ENCODE measurements around the gene FUZ.

The FUZ gene

GRCh38 chr19:49855676-49856573 is 42.8 kb upstream of the FUZ start:
- Histone ChIP-seq H3K36me3 (replicated peaks in 1 of 2; ENCODE audit: control insufficient read depth in 2 of 2, insufficient read depth in 2 of 2, low read length in 2 of 2) (peaks cover 67 to 89% of the 10 kb centered on the region in 2 donors), H3K27ac (replicated peaks; ENCODE audit: low read length) (no peak overlapping the region)

DNA sequence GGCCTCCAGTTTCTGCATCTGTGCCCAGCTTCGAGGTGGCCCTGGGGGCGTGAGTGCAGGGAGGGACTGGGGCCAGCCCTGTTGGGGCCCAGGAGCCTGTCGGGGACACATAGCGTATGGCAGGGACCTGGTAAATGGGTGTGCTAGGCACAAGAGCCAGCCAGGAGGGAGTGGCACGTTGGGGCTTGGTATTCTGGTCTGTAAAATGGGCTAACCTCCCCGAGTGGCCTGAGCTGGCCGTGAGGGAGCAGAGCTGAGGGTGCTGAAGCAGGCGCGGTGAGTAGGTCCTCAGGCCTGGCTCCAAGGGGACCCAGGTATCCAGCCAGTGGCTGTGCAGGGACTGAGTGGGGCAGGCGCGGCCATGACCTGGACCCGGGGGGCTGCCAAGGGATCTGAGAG is 42.2 kb upstream of the FUZ start:
- Histone ChIP-seq H3K4me3 (ENCODE audit: low read length in 2 of 2) (no peak overlapping the region), H3K36me3 (replicated peaks in 1 of 2; ENCODE audit: control insufficient read depth in 2 of 2, insufficient read depth in 2 of 2, low read length in 2 of 2) (peaks cover 60 to 83% of the 10 kb centered on the region in 2 donors), H3K4me1 (ENCODE audit: control insufficient read depth in 2 of 2, insufficient read depth in 1 of 2, low read depth in 1 of 2, low read length in 2 of 2) (peaks cover 9 to 15% of the 10 kb centered on the region in 2 donors), H3K23ac (ENCODE audit: low read depth, low read length, poor library complexity) (peak overlapping the region; percentile 50), H3K9me3 (replicated peaks in 1 of 2; ENCODE audit: control insufficient read depth in 2 of 2, insufficient read depth in 1 of 2, low read depth in 1 of 2, low read length in 2 of 2) (no peaks in the 10 kb centered on the region), H3K14ac (ENCODE audit: low read length) (no peak overlapping the region), H4K91ac (ENCODE audit: low read depth, low read length, poor library complexity) (no peak overlapping the region), H3K18ac (ENCODE audit: low read length) (no peak overlapping the region), H3K4ac (ENCODE audit: low read length) (no peak overlapping the region), H2BK120ac (ENCODE audit: low read depth, low read length) (no peak overlapping the region), H3K9ac (ENCODE audit: low read depth, low read length, poor library complexity) (no peak overlapping the region), H2BK12ac (ENCODE audit: low read length) (no peak overlapping the region), H2AFZ (ENCODE audit: low read length) (no peak overlapping the region), H3K27ac (replicated peaks; ENCODE audit: low read length) (no peak overlapping the region), H2AK5ac (ENCODE audit: low read depth, low read length) (no peak overlapping the region), H3K27me3 (ENCODE audit: control insufficient read depth in 3 of 3, insufficient read depth in 3 of 3, low read depth in 1 of 3, low read length in 3 of 3) (no peaks in the 10 kb centered on the region), H4K8ac (ENCODE audit: low read depth, low read length) (peak overlapping the region; percentile 6), H2BK15ac (ENCODE audit: low read length) (no peak overlapping the region), H3K4me2 (ENCODE audit: insufficient read depth, low read length, poor library complexity, severe bottlenecking) (no peak overlapping the region), H3K79me1 (ENCODE audit: low read depth, low read length) (peaks cover 26% of the 10 kb centered on the region), H2BK5ac (ENCODE audit: low read length) (peak overlapping the region; percentile 32)
- WGBS, 2 donors (ENCODE audit: extremely low coverage in 2 of 2, insufficient read length in 2 of 2, insufficient replicate concordance in 1 of 2): no CpG with 5 or more reads among the region's 12 CpGs
- DNase-seq (ENCODE audit: low spot score): no peak

More at GRCh38 chr19:49855676-49856573, 42.8 kb upstream of the FUZ start:
- Histone ChIP-seq H2BK120ac (ENCODE audit: low read depth, low read length) (no peak overlapping the region), H3K4me2 (ENCODE audit: insufficient read depth, low read length, poor library complexity, severe bottlenecking) (no peak overlapping the region), H3K4ac (ENCODE audit: low read length) (no peak overlapping the region), H3K14ac (ENCODE audit: low read length) (no peak overlapping the region), H2AK5ac (ENCODE audit: low read depth, low read length) (no peak overlapping the region), H2BK12ac (ENCODE audit: low read length) (no peak overlapping the region), H3K18ac (ENCODE audit: low read length) (no peak overlapping the region), H3K9ac (ENCODE audit: low read depth, low read length, poor library complexity) (peak overlapping the region; percentile 60), H3K9me3 (replicated peaks in 1 of 2; ENCODE audit: control insufficient read depth in 2 of 2, insufficient read depth in 1 of 2, low read depth in 1 of 2, low read length in 2 of 2) (no peaks in the 10 kb centered on the region), H2BK15ac (ENCODE audit: low read length) (no peak overlapping the region), H4K91ac (ENCODE audit: low read depth, low read length, poor library complexity) (no peak overlapping the region), H3K23ac (ENCODE audit: low read depth, low read length, poor library complexity) (peak overlapping the region; percentile 97), H3K4me1 (ENCODE audit: control insufficient read depth in 2 of 2, insufficient read depth in 1 of 2, low read depth in 1 of 2, low read length in 2 of 2) (peaks cover 9 to 14% of the 10 kb centered on the region in 2 donors), H3K79me1 (ENCODE audit: low read depth, low read length) (peaks cover 26% of the 10 kb centered on the region), H3K27me3 (ENCODE audit: control insufficient read depth in 3 of 3, insufficient read depth in 3 of 3, low read depth in 1 of 3, low read length in 3 of 3) (no peaks in the 10 kb centered on the region), H4K8ac (ENCODE audit: low read depth, low read length) (peak overlapping the region; percentile 43), H2BK5ac (ENCODE audit: low read length) (peak overlapping the region; percentile 35), H3K4me3 (ENCODE audit: low read length in 2 of 2) (no peak overlapping the region), H2AFZ (ENCODE audit: low read length) (no peak overlapping the region)
- no CpG with 5 or more reads among the region's 21 CpGs for WGBS, 2 donors (ENCODE audit: extremely low coverage in 2 of 2, insufficient read length in 2 of 2, insufficient replicate concordance in 1 of 2)
- no peak for DNase-seq (ENCODE audit: low spot score)

GRCh38 chr19:49854378-49855263 is 41.5 kb upstream of the FUZ start:
- Histone ChIP-seq H3K36me3 (replicated peaks in 1 of 2; ENCODE audit: control insufficient read depth in 2 of 2, insufficient read depth in 2 of 2, low read length in 2 of 2) (peaks cover 56 to 83% of the 10 kb centered on the region in 2 donors), H2BK120ac (ENCODE audit: low read depth, low read length) (no peak overlapping the region), H3K27ac (replicated peaks; ENCODE audit: low read length) (no peak overlapping the region), H3K4me1 (ENCODE audit: control insufficient read depth in 2 of 2, insufficient read depth in 1 of 2, low read depth in 1 of 2, low read length in 2 of 2) (peaks cover 11 to 17% of the 10 kb centered on the region in 2 donors), H2BK12ac (ENCODE audit: low read length) (no peak overlapping the region), H2AFZ (ENCODE audit: low read length) (no peak overlapping the region), H3K9ac (ENCODE audit: low read depth, low read length, poor library complexity) (no peak overlapping the region), H4K8ac (ENCODE audit: low read depth, low read length) (peak overlapping the region; percentile 6), H3K14ac (ENCODE audit: low read length) (no peak overlapping the region), H4K91ac (ENCODE audit: low read depth, low read length, poor library complexity) (no peak overlapping the region), H3K4me2 (ENCODE audit: insufficient read depth, low read length, poor library complexity, severe bottlenecking) (no peak overlapping the region), H3K4ac (ENCODE audit: low read length) (no peak overlapping the region), H2BK5ac (ENCODE audit: low read length) (peak overlapping the region; percentile 58), H3K23ac (ENCODE audit: low read depth, low read length, poor library complexity) (peak overlapping the region; percentile 27), H3K27me3 (ENCODE audit: control insufficient read depth in 3 of 3, insufficient read depth in 3 of 3, low read depth in 1 of 3, low read length in 3 of 3) (no peaks in the 10 kb centered on the region), H3K18ac (ENCODE audit: low read length) (peak overlapping the region; percentile 16), H3K4me3 (ENCODE audit: low read length in 2 of 2) (no peak overlapping the region), H3K79me1 (ENCODE audit: low read depth, low read length) (peaks cover 23% of the 10 kb centered on the region), H3K9me3 (replicated peaks in 1 of 2; ENCODE audit: control insufficient read depth in 2 of 2, insufficient read depth in 1 of 2, low read depth in 1 of 2, low read length in 2 of 2) (no peaks in the 10 kb centered on the region), H2AK5ac (ENCODE audit: low read depth, low read length) (no peak overlapping the region), H2BK15ac (ENCODE audit: low read length) (no peak overlapping the region)
- WGBS, 2 donors (ENCODE audit: extremely low coverage in 2 of 2, insufficient read length in 2 of 2, insufficient replicate concordance in 1 of 2): no CpG with 5 or more reads among the region's 39 CpGs
- DNase-seq (ENCODE audit: low spot score): no peak

All from neuronal stem cell (in vitro differentiated cells).